EH (cell line): ENCODE measurements around the gene NXPH4.

Experiments
- DNase-seq: peaks from one replicate; pipeline ENCODE4 v3.0.0-alpha.2; 2015; ENCODE audit warnings: low read depth

NXPH4 gene

DNA sequence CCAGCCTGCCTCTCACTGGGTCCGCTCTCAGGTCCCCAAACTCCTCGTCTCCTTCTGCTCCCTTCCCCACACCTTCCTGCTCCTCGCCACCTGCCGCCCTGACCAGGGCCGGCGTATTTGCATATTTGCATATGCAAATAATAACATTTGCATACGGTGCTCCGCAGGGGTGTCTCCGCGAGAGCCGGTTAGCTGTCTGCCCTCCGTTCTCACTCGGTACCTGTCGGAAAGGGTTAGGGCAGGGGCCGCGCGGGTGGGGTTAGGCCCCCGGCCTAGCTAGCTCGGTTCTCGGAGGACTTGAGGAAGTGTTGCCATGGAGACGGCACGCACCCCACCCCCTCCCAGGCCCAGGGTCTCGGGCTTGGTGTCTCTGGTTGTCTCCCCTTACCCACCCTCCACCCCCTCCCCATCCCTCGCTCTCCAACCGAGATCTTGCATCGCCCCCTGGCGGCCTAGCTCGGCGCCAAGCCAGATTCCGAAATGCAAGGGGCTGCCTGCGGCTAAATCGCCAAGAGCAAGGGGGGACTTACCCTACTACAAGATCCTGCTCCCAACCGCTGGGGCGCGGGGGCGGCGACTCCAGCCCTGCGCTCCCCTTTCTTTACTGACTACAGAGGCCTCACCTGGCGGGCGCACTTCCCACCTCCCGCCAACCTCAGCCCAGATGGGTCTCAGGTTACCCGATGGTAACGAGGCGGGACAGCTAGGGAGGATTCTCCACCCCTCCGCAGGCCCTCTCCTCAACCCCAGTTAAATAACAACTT, 26.3 kb downstream of the NXPH4 start:
- peak; percentile 47 for DNase-seq

DNA sequence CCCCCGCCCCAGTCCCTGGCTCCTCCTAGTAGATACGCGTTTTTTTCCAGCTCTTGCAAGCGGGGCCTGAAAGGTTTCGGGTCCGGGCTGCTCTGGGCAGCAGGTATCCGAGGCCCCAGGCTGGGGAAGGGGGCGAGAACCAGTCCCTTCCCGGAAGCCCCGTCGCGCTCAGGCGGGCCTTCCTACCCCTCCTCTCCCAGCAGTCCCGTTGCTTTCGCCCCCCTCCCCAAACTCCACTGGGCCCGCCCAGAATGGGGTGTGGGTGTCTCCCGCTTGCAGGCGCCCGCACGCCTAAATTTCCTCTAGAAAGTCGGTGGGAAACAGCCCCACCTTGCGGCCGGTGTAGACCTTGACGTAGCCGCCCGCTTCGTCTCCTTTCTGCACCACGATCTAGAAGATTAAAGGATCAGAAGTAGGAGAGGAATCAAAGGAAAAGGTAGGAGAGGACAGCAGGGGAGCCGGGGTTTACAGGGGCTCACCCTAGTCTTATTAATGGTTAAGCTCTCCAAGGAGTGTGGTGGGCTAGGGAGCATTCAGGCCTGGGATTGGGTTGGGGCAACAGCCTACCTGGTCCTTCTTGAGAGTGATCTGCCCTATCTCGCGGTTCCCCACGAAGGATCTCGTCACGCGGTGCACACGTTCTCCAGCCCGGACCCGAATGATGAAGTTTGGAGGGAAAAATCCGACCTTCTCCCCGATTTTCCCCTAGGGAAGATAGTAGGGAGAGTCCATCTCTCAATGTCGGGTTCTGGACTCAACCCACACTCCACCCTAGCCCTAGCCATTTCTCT, 27.1 kb downstream of the NXPH4 start:
- peak; percentile 65 for DNase-seq

GRCh38 chr12:57244312-57244696, 27.7 kb downstream of the NXPH4 start:
- no peak for DNase-seq

DNA sequence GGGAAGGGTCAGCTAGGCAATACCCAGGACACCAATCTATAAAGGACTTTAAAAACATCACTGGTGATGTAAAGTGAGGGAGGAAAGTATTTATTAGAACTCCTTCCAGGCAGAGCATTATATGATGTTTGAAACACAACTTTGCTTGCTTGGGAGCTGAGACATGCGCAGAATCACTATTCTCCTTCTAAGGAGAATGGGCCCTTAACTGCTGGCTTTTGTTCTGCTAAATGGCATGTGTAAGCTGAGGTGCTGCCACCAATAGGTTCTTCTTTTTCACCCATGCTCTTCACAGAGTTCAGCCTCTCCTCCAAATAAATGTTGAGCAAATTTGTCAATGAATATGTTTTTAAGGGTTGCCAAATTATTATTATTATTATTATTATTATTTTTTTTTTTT, 30.4 kb downstream of the NXPH4 start:
- no peak for DNase-seq

DNA sequence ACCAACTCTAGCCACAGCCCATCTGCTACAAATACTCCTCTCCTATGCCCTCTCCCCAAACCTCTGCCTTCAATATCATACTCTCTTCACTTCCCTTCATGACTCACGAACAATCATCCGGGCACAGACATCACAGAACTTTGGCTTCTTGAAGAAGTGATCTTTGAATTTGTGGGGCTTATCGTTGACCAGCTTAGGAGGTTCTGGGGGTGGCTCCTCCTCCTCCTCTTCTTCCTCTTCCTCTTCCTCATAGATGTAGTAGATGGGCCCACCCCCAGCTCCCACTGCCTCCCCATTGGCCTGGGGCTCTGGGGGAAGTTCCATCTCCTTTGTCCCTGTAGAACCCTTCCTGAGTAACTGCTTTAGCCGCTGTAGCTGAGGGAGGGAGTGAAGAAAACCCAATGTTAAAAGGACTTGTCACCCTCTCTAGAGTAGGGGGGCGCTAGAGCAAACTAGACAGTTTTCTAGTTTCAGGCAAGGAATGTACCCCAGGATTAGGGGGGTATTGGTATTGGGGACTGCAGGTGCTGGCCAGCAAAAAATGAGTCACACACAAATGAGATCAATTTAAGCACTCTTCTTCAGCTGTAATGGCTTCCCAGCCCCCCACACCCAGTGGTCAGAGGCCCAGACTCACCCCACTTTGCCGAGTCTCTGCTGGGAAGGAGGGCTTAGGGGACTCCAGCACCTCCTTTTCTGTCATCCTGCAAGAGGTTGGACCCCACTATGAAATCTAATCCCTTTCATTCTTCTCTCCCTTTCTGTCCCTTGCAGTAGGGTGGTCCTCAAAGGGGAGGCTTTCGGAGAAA, 32.5 kb downstream of the NXPH4 start:
- DNase-seq, result no peak

DNA sequence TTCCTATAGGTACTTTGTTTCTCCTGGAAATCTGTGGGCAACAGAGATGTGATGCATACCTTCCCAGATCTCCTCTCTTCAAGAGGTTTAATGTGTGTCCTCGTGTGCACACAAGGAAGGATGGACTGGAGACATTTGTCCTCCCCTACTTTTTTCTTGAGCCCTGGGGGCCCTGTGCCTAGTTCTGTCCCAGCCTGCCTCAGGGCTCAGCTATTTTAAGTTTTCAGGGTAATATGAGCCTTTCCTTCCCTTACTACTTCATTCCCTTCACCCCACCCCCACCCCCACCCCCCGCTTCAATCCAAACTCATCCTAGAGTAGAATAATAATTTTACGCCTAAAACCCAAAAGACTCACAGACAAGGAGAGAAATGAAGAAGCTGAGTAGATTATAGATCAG, 33.9 kb downstream of the NXPH4 start:
- DNase-seq, result no peak

- no peak for DNase-seq
Observed at GRCh38 chr12:57250956-57251355, 34.4 kb downstream of the NXPH4 start, which contains the start of gene STAC3. STAC3 (minus strand) TSS chr12:57251187; CDS start chr12:57249636, 1,551 bp downstream.

DNA sequence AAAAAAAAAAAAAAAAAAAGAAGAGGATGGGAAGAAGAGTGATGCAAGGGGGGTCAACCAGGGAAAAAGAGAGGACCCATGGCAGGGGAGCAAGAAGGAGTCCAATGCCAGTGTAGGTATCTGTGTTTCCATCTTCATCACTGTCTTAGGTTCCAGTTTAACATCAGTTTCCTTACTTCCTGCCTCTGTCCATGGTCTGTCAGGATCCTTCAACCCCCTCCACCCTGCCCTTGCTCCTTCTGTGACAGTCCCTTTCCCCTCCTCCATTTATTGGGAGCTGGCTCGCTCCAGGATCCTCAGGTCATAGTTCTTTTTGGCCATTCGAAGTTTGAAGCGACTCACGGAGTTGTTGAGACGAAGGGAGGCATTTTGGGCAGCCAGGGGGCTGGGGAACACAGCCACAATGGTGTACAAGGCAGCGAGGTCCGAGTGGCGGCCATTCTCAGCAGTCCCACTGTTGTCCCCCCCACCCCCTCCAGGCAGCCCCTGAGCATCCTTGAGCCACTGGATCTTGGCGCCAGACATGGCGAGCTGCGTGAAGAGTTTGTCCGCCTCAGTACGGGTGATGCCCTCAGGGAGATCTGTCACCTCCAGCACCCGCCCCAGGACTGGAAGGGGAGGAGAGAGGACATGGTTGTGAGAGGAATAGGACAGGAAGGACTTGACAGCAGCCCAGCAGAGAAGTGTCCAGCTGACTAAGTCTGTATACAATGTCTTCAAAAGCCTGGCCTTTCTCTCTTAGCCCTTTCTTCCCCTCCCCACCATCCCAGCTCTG, 38.1 kb downstream of the NXPH4 start:
- no peak for DNase-seq

DNA sequence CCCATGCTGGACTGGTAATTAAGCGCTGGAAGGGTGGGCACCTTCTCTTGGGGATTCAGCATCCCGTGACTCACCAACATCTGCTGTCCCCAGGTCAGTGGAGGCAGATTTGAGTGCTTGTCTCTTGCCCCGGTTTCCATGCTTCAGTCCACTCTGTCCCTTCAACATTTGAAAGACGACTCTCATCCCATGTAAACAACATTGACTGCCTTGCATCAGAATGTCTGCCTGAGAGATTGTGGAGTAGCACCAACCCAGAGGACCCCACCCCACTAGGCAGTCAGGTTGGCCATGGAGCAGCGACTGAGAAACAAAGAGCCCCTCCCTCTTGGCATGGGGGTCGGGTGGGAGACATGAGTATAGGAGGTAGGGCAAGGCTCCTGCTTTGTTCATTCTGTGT, 39.3 kb downstream of the NXPH4 start:
- no peak for DNase-seq

- no peak for DNase-seq
Observed at GRCh38 chr12:57258977-57259970, 42.7 kb downstream of the NXPH4 start.

DNA sequence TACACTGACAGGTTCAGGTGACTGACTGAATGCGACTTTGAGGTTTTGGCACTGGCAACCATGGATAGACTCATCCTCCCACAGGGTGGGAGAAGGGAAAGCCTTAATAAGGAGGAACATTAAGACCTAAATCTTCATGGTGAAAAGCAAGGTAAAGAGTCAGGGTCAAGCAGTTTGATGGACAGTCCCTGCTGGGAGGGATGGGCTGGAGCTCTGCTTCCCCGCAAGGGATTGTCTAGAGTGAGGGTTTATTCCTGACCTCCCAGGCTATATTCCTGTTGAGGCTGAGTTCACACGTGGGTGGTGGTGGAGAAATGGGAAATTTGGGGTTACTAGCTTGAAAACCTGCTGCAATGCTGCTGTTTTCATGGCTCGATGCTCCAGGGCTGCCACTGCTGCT, 43.8 kb downstream of the NXPH4 start:
- DNase-seq, result no peak

- no peak for DNase-seq
Observed at GRCh38 chr12:57261428-57261865, 44.9 kb downstream of the NXPH4 start.

DNA sequence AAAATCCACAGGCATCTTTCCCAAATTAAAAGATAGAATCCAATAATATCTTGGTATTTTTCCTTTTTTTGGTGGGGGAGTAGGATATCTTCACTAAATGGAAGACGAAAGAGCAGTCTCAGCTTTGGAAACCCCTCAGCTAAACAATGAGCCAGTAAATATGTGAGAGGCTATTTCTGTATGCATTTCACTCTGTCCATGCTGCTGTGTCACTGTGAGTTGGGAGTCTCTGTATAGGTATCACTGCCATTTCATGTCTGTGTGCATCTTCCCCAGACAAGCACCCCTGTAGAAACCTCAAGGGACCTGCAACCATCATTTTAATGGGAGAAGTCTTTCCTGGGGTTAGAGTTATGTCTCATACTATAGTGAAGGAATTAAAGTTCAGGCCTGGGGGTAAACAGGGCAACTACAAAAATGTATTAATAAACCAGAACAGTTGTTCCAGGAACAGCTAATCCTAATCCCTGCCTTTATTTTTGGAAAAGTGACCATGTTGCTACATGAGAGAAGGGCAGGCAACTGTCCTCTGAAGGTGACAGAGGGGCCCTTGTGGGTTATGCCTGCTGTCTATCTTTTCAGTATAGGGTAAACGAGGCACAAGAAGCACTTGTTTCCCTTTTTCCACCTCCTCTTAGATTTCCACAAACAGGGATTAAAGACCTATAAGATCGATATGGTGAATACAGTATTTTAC, 45.7 kb downstream of the NXPH4 start:
- no peak for DNase-seq

DNA sequence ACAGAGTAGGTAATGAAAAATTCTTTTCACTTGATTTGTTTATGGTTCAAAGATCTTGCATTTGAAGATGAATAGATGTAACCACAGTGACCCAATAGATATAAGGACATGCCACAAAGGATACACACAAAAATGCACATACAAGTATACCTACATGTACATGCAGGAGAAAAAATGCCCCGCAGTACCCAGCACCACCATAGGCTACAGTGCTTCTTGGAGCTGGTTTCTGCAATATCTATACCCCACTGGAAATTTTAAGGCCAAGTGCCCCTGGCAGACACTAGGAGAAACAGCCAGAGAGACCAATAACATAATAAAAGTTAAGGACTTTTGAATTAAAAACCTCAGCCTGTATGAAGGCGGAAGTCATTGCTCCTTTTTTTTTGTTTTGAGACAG, 46.5 kb downstream of the NXPH4 start:
- no peak for DNase-seq

- DNase-seq, result no peak
Observed at GRCh38 chr12:57266681-57267080, 50.1 kb downstream of the NXPH4 start.

DNA sequence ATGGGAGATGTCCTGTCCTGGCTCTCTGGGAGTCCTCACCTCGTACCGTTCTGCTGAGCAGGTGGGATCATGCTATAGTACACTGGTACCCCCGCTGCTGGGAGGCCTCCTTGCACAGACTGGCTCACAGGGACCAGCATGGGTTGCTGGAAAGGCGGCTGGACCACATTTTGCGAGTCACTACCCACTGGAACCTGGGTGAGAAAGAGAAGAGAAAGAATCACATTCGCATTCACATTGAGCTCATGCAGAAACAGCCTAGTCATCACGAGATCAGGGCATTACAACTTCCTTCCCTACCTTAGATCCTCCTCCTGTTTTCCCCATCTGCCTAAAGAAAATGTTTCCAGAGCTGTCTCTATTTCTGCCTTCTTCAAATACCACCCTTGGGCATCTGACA, 51.7 kb downstream of the NXPH4 start:
- no peak for DNase-seq

DNA sequence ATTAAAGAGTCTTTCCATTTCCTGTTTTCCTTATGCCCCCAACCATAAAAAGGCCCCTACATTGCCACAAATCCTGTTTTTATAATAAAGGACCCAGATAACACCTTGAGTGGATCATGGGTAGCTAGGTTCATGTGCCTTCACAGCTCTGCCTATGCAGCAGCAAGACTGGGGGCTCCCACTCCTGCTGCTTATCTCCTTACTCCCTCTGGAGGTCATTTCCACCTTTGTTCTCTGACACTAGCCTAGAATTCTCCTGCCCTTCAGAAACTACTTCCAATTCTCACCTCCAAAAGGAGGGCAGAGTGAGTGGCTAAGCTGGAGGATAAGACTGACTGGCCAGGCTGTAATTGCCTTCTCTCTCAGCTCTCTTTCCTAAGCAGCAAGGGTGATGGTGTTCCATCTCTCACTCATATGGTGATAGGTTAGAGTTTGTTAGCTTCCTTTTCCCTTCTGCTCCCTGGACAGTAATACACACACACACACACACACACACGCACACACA, 54.4 kb downstream of the NXPH4 start:
- no peak for DNase-seq

DNA sequence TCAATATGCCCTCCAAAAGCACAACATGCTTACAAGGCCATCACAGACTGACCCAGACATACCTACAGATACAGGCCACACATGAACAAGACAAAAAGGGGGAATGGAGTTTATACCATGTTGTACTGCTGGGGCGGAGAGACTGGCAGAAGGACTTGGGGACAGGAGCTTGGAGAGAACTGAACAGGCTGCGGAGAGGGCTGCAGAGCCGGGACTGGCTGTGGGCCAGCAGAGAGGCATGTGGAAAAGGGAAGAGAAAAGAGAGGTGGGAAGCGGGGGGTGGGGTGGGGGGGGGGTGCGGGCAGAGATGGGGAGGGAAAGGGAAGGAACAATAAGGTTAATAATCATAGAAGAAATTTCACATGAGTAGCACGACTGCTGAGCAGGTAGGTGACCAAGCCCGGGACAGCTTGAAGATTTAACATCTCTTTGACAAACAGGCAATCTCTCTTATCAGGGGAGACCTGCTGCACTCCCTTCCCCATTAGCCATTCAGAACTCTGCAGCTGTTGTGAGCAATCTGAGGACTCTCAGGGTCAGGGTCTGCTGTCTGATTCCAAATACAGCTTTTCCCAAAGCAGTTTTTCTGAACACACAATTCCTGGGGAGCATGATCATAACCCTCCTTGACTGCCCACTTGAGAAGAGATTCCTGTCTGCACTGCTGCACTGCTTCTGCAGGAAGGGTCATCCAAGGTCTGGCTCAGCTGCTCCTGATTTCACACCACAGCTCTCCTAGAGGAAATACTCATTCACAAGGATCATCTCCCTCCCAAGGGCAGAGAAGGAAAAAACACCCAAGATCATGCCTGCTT, 56.0 kb downstream of the NXPH4 start:
- peak; percentile 75 for DNase-seq

DNA sequence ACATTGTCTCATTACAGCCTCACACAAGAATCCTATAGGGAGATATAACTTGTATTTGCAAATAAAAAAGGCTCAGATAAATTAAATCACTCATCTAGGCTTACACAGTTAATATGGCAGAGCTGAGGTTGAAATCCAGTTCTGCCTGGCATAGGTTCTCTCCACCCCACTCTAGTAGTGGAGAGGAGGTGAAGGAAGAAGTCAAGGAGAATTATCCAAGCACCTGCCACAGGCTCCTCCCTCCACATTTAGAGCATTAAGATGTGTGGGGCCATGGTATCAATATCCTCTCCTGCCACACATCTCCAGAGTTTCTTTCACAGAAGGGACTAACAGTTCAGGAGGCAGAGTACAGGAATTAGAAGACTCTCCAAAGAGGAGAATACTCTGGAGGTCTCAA, 56.9 kb downstream of the NXPH4 start:
- no peak for DNase-seq
